K562 (cell line): Measurements from ENCODE around the gene TERT. TPM values are rescaled to one million over a fixed set of nuclear protein-coding genes. Genes with fewer than 3 reads are reported as not detected.

ENCODE experiments used
- TCF7L2 ChIP-seq: fragments of 150-350 bp; IDR thresholded peaks from 2 replicates; pipeline ENCODE4 v1.6.1; 2016; ENCODE audit warnings: low read depth, mild to moderate bottlenecking, low read length, moderate library complexity
- ZNF134 ChIP-seq: fragments of 250-450 bp; sonication (Bioruptor Pico); conservative IDR thresholded peaks from 2 replicates; pipeline ENCODE4 v1.4.0; 2020
- polyA plus RNA-seq, 8 experiments: library from polyadenylated mRNA; depleted of rRNA in 4 of 8; stranded (reverse) in 5 of 8; unstranded in 3 of 8; fragments of >200 nt; fragmentation: Nextera tagmentation in 2 of 8; fragmentation: Illumina TruSeq in 1 of 8; extraction: Ambion mirVana in 2 of 8; extraction: Trizol in 1 of 8; gene quantifications; 2 replicates each; pipeline versions ENCODE4 v1.2.1 to v1.2.3, GENCODE V29; 2011 to 2014; ENCODE audit warnings: inconsistent platforms in 1 of 8, missing spikeins in 1 of 8
- total RNA-seq, 7 experiments: library from RNA; depleted of rRNA in 6 of 7; stranded (reverse); fragments of >200 nt in 6 of 7; fragmentation: Illumina TruSeq in 2 of 7; extraction: Trizol in 2 of 7; gene quantifications; 2 replicates each; pipeline versions ENCODE4 v1.2.1 to v1.2.3, GENCODE V29; 2011 to 2021; ENCODE audit warnings: low replicate concordance in 1 of 7
- TF ChIP-seq, protein P1 (sequence below), 2 experiments: fragments of 450-650 bp in 1 of 2; sonication (generic) in 1 of 2; formaldehyde crosslinking in 1 of 2; IDR thresholded peaks; 2 replicates each; pipeline versions ENCODE4 v1.7.1 to v1.9.0; 2016 to 2022; ENCODE audit warnings: inconsistent platforms in 1 of 2, mild to moderate bottlenecking in 1 of 2, missing genetic modification reagents in 1 of 2
- TF ChIP-seq, protein P2 (sequence below): fragments of 250-450 bp; sonication (Bioruptor Pico); IDR thresholded peaks from 2 replicates; pipeline ENCODE4 v1.5.0; 2020; ENCODE audit warnings: mild to moderate bottlenecking
- TF ChIP-seq, protein P3 (sequence below), 2 experiments: fragments of 150-350 bp in 1 of 2; IDR thresholded peaks; 2 replicates each; pipeline ENCODE4 v1.6.1; 2012 to 2016; ENCODE audit warnings: low read depth in 2 of 2, low read length in 2 of 2, mild to moderate bottlenecking in 1 of 2, moderate library complexity in 1 of 2
- TF ChIP-seq, protein P4 (sequence below): sonication (generic); formaldehyde crosslinking; IDR thresholded peaks from 2 replicates; pipeline ENCODE4 v1.8.0; 2022; ENCODE audit warnings: mild to moderate bottlenecking, missing genetic modification reagents
- TF ChIP-seq, protein P5 (sequence below), 2 experiments: fragments of 450-650 bp; IDR thresholded peaks; 2 replicates each; pipeline ENCODE4 v1.6.1; 2016
- TF ChIP-seq, protein P6 (sequence below): fragments of 450-650 bp; formaldehyde crosslinking; IDR thresholded peaks from 2 replicates; pipeline ENCODE4 v1.4.0; 2020; ENCODE audit warnings: mild to moderate bottlenecking

TERT gene
- total and polyA plus RNA-seq, 9 of the 15 experiments (the other 6 are each of a cell fraction or from before 2014, with no cell fraction given) = 0.08 to 4.5 (median 0.98) TPM; not detected in 1

DNA sequence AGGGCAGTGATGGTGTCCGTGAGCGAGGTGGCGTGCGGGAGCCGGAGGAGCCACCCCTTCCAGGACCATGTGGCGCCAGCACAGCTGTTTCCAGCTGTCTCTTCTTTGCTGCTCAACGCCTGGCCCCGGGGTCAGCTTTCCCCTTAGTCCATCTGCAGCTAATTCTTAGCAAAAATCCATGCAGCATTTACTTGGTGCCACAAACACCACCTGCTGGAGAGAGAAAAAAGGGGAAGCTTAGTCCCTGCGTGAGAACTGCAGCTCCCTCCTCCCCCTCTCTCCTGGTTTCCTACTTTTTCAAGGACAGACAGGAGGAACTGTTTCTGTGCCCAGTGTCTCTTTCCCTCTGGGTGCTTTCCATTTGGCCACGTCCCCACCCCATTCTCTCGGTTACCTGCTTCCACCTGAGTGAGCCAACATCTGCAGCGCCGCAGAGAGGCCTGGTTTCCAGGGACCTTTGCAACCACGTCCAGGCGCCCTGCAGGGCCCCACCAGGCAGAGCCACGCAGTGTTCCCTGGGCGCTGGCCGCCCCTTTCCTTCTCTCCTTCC lies 90.1 kb downstream of the TERT start (continued):
- TF ChIP-seq, protein P1, sequence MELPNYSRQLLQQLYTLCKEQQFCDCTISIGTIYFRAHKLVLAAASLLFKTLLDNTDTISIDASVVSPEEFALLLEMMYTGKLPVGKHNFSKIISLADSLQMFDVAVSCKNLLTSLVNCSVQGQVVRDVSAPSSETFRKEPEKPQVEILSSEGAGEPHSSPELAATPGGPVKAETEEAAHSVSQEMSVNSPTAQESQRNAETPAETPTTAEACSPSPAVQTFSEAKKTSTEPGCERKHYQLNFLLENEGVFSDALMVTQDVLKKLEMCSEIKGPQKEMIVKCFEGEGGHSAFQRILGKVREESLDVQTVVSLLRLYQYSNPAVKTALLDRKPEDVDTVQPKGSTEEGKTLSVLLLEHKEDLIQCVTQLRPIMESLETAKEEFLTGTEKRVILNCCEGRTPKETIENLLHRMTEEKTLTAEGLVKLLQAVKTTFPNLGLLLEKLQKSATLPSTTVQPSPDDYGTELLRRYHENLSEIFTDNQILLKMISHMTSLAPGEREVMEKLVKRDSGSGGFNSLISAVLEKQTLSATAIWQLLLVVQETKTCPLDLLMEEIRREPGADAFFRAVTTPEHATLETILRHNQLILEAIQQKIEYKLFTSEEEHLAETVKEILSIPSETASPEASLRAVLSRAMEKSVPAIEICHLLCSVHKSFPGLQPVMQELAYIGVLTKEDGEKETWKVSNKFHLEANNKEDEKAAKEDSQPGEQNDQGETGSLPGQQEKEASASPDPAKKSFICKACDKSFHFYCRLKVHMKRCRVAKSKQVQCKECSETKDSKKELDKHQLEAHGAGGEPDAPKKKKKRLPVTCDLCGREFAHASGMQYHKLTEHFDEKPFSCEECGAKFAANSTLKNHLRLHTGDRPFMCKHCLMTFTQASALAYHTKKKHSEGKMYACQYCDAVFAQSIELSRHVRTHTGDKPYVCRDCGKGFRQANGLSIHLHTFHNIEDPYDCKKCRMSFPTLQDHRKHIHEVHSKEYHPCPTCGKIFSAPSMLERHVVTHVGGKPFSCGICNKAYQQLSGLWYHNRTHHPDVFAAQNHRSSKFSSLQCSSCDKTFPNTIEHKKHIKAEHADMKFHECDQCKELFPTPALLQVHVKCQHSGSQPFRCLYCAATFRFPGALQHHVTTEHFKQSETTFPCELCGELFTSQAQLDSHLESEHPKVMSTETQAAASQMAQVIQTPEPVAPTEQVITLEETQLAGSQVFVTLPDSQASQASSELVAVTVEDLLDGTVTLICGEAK (IDR thresholded peaks at IDR 0.05) = no peak
- TF ChIP-seq, protein P1 (CRISPR knock-in tag; IDR thresholded peaks at IDR 0.05) = no peak
- TF ChIP-seq ZNF134 (CRISPR knock-in tag) (no peak), TCF7L2 (no peak)
- TF ChIP-seq, protein P2, sequence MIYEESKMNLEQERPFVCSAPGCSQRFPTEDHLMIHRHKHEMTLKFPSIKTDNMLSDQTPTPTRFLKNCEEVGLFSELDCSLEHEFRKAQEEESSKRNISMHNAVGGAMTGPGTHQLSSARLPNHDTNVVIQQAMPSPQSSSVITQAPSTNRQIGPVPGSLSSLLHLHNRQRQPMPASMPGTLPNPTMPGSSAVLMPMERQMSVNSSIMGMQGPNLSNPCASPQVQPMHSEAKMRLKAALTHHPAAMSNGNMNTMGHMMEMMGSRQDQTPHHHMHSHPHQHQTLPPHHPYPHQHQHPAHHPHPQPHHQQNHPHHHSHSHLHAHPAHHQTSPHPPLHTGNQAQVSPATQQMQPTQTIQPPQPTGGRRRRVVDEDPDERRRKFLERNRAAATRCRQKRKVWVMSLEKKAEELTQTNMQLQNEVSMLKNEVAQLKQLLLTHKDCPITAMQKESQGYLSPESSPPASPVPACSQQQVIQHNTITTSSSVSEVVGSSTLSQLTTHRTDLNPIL = no peak
- TF ChIP-seq, protein P3, sequence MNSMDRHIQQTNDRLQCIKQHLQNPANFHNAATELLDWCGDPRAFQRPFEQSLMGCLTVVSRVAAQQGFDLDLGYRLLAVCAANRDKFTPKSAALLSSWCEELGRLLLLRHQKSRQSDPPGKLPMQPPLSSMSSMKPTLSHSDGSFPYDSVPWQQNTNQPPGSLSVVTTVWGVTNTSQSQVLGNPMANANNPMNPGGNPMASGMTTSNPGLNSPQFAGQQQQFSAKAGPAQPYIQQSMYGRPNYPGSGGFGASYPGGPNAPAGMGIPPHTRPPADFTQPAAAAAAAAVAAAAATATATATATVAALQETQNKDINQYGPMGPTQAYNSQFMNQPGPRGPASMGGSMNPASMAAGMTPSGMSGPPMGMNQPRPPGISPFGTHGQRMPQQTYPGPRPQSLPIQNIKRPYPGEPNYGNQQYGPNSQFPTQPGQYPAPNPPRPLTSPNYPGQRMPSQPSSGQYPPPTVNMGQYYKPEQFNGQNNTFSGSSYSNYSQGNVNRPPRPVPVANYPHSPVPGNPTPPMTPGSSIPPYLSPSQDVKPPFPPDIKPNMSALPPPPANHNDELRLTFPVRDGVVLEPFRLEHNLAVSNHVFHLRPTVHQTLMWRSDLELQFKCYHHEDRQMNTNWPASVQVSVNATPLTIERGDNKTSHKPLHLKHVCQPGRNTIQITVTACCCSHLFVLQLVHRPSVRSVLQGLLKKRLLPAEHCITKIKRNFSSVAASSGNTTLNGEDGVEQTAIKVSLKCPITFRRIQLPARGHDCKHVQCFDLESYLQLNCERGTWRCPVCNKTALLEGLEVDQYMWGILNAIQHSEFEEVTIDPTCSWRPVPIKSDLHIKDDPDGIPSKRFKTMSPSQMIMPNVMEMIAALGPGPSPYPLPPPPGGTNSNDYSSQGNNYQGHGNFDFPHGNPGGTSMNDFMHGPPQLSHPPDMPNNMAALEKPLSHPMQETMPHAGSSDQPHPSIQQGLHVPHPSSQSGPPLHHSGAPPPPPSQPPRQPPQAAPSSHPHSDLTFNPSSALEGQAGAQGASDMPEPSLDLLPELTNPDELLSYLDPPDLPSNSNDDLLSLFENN (IDR thresholded peaks at IDR 0.05; ENCODE audit: low read depth in 2 of 2, low read length in 2 of 2) = 0 out of 4 replicates have a peak, but pooled peaks of 1 of the 2 experiments have one; percentile 26
- TF ChIP-seq, protein P4, sequence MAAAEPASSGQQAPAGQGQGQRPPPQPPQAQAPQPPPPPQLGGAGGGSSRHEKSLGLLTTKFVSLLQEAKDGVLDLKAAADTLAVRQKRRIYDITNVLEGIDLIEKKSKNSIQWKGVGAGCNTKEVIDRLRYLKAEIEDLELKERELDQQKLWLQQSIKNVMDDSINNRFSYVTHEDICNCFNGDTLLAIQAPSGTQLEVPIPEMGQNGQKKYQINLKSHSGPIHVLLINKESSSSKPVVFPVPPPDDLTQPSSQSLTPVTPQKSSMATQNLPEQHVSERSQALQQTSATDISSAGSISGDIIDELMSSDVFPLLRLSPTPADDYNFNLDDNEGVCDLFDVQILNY (CRISPR knock-in tag) = no peak
- TF ChIP-seq, protein P5, sequence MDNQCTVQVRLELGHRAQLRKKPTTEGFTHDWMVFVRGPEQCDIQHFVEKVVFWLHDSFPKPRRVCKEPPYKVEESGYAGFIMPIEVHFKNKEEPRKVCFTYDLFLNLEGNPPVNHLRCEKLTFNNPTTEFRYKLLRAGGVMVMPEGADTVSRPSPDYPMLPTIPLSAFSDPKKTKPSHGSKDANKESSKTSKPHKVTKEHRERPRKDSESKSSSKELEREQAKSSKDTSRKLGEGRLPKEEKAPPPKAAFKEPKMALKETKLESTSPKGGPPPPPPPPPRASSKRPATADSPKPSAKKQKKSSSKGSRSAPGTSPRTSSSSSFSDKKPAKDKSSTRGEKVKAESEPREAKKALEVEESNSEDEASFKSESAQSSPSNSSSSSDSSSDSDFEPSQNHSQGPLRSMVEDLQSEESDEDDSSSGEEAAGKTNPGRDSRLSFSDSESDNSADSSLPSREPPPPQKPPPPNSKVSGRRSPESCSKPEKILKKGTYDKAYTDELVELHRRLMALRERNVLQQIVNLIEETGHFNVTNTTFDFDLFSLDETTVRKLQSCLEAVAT (IDR thresholded peaks at IDR 0.05) = no peak
- TF ChIP-seq, protein P6, sequence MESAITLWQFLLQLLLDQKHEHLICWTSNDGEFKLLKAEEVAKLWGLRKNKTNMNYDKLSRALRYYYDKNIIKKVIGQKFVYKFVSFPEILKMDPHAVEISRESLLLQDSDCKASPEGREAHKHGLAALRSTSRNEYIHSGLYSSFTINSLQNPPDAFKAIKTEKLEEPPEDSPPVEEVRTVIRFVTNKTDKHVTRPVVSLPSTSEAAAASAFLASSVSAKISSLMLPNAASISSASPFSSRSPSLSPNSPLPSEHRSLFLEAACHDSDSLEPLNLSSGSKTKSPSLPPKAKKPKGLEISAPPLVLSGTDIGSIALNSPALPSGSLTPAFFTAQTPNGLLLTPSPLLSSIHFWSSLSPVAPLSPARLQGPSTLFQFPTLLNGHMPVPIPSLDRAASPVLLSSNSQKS = no peak
